M059J (cell line): Measurements from ENCODE around the gene AOC3. TPM values are rescaled to one million over a fixed set of nuclear protein-coding genes. Genes with fewer than 3 reads are reported as not detected.
"Not testable (repeated sequence)": the region's sequence is repeated elsewhere in the genome, so short reads cannot be mapped to it uniquely, and the experiment has no call there.

Experiments
- DNase-seq: peaks from one replicate; pipeline ENCODE4 v3.0.0-alpha.2; 2012; ENCODE audit warnings: low read depth
- total RNA-seq: library from RNA; depleted of rRNA; stranded (reverse); fragments of >200 nt; shearing (Covaris generic); gene quantifications from 2 replicates; pipeline ENCODE4 v1.2.3, GENCODE V29; 2014; rRNA removed

Gene AOC3
- total RNA-seq, 1 experiment from 2014 or later: 0.02 TPM

- peak; percentile 35 for DNase-seq
These were observed 40.6 kb downstream of the AOC3 start for GRCh38 chr17:42891539-42892152.

GRCh38 chr17:42893359-42893758, 42.4 kb downstream of the AOC3 start:
- no peak for DNase-seq

- DNase-seq: no peak
These were observed 43.5 kb downstream of the AOC3 start for GRCh38 chr17:42894283-42895184.

- DNase-seq: peak; percentile 82
These were observed 44.2 kb downstream of the AOC3 start for GRCh38 chr17:42895185-42895555.

GRCh38 chr17:42898147-42898811, 47.3 kb downstream of the AOC3 start:
- DNase-seq: no peak

- DNase-seq: not testable (repeated sequence)
These were observed 49.0 kb downstream of the AOC3 start for GRCh38 chr17:42899981-42900380.

- no peak for DNase-seq
These were observed 49.7 kb downstream of the AOC3 start, which contains the start of gene G6PC1 for GRCh38 chr17:42900460-42901331. TSS of gene G6PC1 (plus strand) at chr17:42900799. CDS start at chr17:42900877, 78 bp downstream.

GRCh38 chr17:42901535-42902229, 50.7 kb downstream of the AOC3 start:
- DNase-seq: no peak

- no peak for DNase-seq
These were observed 53.1 kb downstream of the AOC3 start for GRCh38 chr17:42904110-42904469.

GRCh38 chr17:42906772-42907446, 55.9 kb downstream of the AOC3 start:
- DNase-seq: no peak

Other genes with a start within 250 kb of the AOC3 start
- gene RETREG3, start 241.8 kb upstream of the AOC3 start, total RNA-seq: 38.7 and 41.9 TPM in 2 replicates
- gene TUBG1, start 241.5 kb upstream of the AOC3 start, total RNA-seq: 148 and 168 TPM in 2 replicates
- gene TUBG2, start 191.9 kb upstream of the AOC3 start, total RNA-seq: 15.9 and 21.0 TPM in 2 replicates
- 14.9 and 17.8 TPM in 2 replicates for gene PLEKHH3, start 174.2 kb upstream of the AOC3 start, total RNA-seq
- 0.32 TPM in 1 of 2 replicates, not detected in the other for gene CCR10, start 169.4 kb upstream of the AOC3 start, total RNA-seq
- 5.4 and 11.8 TPM in 2 replicates for gene CNTNAP1, start 168.7 kb upstream of the AOC3 start, total RNA-seq
- 4.5 and 7.8 TPM in 2 replicates for gene EZH1, start 106.2 kb upstream of the AOC3 start, total RNA-seq
- gene RAMP2, start 90.0 kb upstream of the AOC3 start, total RNA-seq: 0.49 and 1.0 TPM in 2 replicates
- 88.5 and 97.4 TPM in 2 replicates for gene VPS25, start 77.8 kb upstream of the AOC3 start, total RNA-seq
- gene WNK4, start 70.6 kb upstream of the AOC3 start, total RNA-seq: 0.52 and 1.2 TPM in 2 replicates
- gene COA3, start 52.5 kb upstream of the AOC3 start, total RNA-seq: 95.0 and 99.0 TPM in 2 replicates
- 0.20 TPM in 1 of 2 replicates, not detected in the other for gene CNTD1, start 52.3 kb upstream of the AOC3 start, total RNA-seq
- 36.9 and 83.7 TPM in 2 replicates for gene BECN1, start 26.9 kb upstream of the AOC3 start, total RNA-seq
- 79.3 and 139 TPM in 2 replicates for gene PSME3, start 17.8 kb upstream of the AOC3 start, total RNA-seq
- not detected in 2 replicates for gene AOC2, start 6.6 kb upstream of the AOC3 start, total RNA-seq
- not detected in 2 replicates for gene G6PC1, start 49.6 kb downstream of the AOC3 start, total RNA-seq
- gene AARSD1, start 113.3 kb downstream of the AOC3 start, total RNA-seq: 13.6 and 17.1 TPM in 2 replicates
- 0.67 and 0.71 TPM in 2 replicates for gene PTGES3L, start 128.9 kb downstream of the AOC3 start, total RNA-seq
- 5.7 and 11.4 TPM in 2 replicates for gene RUNDC1, start 129.4 kb downstream of the AOC3 start, total RNA-seq
- 982 and 1,027 TPM in 2 replicates for gene RPL27, start 147.2 kb downstream of the AOC3 start, total RNA-seq
- 206 and 256 TPM in 2 replicates for gene IFI35, start 155.6 kb downstream of the AOC3 start, total RNA-seq
- 72.4 and 72.7 TPM in 2 replicates for gene VAT1, start 171.2 kb downstream of the AOC3 start, total RNA-seq
- gene RND2, start 174.0 kb downstream of the AOC3 start, total RNA-seq: 0.20 and 0.22 TPM in 2 replicates